Measurements from ENCODE around the gene ENPP6.

The ENPP6 gene

DNA sequence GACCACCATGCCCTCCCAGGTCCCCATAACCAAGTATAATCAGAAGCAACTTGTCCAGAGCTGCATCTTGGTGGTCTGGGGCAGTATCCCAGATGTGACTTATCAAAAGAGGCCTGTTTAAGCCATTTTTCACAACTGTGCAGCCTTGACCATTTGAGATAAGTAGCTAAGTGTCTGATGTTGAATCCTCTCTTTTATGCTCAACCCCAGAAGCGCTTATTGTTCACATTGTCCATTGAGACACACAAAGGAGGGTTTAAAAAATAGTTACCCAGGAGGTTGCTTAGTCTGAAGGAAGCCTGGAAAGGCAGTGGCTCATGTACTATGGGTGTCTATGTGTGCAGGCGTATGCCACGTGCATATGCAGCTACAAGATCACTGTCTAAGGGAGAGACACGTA lies 27.0 kb downstream of the ENPP6 start:
- no peak for DNase-seq (ENCODE audit: low read depth)

DNA sequence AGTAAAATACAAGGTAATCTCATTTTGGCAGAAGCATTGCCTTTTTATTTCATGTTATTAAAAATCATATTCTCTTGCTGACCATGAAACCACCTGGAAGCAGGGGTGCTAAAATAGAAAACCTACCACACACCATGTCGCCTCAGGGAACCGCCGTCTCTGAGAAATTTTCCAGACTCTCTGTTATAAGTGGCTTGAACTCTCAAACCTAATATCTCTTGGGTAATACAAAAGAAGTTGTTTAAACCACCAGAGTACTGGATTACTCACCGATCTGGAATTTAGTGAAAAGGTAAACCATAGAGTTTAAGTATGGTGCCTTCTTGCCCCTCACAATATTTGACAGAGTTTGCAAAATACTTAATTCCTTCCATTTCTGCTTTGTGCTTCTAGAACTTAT lies 27.7 kb downstream of the ENPP6 start:
- no peak for DNase-seq (ENCODE audit: low read depth)

DNA sequence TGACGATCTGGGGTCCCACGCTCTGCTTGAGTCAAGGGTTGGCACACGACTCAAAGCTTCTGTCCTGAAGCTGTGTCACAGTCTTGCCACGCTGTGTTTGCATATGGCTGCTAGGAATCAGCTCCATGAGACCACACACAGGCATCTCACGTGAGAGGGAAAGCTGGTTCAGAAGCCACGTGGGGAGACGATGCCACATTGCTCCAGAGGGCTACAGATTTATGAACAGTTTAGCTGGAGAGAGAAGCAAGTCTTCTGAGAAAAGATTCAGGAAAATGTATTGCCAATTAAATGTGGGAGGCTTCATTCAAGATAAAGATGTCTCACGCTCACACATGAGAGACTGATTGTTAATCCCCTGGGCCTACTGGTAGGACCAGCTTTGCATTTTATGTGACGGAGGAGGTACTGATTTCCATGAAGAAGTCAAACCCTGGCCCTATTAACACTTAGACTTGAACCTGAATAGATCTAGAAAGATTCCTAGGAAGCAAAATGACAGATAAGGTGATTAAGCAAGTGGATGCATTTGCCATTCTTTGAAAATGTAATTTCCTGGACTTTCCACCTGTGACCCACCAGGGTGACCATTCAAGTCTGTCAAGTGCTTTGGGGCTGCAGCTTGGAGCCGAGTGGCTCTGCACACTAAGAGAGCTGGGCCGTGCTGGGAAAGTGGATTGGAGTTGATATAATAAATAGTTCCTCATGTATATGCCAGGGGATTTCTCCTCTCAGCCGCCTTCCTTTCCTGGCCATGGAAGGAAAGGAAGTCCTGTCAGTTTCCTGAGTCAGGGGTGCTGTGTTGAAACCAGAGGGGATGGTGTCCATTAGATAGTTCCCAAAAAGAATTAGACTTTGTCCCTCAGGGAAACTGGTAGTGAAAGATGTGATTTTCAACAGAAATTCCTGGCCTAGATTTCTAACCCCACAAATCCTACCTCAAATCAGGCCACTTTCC lies 29.0 kb downstream of the ENPP6 start:
- no peak for DNase-seq (ENCODE audit: low read depth)

DNA sequence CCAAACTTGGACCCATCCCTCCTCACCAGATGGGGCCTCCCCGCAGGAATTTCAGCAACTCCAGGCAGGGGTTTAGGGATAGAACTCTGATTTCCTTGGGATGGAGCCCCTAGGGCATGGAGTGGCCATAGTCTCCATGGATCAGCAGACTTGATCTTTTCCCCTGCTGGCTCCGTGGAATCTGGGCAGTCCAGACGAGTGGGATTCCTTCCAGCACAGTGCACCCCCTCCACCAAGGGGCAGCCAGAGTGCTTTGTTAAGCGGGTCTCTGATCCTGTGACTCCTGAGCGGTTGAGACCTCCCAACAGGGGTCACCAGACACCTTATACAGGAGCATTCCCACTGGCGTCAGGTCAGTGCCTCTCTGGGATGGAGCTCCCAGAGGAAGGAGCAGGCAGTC lies 40.4 kb downstream of the ENPP6 start:
- DNase-seq (ENCODE audit: low read depth), result no peak

DNA sequence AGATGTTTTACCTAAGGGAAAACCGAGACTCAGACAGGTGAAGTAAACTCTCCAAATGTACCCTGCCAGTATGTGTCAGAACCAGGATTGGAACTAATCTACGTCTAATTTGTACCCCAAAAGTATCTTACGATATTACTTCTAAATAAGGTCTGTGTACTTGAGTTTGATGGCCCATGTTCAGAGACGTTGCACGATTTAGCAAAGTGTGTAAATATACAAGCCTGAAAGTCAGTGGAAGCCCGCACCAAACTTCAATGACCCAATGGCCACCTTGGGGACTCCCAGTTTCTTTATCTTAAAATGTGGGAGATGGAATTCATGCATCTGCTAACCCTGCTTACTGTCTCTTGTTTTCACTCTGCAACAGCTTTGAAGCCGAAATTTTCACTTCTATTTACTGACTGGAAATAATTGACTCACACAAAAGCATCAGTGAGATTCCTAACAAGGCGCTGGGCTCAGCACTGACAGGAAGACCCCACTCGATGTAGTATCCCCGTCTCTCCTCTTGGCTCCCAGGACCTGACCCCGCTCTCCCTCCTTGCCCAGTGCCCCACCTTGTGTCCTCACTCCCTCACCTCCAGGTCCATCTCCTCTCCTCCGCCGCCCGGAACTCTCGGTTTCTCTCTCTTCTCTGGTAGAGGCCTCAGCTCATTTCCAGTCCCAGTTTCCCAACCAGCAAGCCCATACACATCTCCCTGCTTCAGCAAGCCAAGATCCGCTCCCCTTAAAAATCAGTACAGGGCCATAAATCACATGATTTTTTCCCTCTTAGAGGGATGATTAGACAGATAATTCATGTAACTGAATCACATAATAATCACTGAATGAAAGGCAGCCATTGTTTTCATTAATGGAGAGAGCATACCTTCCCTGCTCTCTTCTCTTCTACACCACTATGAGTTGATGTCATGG lies 42.8 kb downstream of the ENPP6 start:
- no peak for DNase-seq (ENCODE audit: low read depth)

DNA sequence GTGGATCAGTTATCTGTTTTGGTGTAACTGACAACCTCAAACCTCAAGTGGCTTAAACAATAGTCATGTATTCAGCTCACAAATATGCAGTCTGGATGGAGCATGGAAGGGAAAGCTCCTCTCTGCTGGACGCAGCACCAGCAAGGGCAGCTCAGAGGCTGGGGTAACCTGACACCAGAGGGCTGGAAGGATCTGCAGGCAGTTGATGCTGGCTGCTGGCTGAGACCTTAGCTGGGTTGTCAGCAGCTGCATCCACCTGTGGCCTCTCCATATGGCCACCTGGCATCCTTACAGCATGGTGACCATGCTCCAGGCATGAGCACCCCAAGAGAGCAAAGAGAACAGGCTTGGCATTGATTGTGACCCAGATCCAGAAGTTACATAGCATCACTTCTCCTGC lies 46.7 kb downstream of the ENPP6 start:
- DNase-seq (ENCODE audit: low read depth), result no peak

DNA sequence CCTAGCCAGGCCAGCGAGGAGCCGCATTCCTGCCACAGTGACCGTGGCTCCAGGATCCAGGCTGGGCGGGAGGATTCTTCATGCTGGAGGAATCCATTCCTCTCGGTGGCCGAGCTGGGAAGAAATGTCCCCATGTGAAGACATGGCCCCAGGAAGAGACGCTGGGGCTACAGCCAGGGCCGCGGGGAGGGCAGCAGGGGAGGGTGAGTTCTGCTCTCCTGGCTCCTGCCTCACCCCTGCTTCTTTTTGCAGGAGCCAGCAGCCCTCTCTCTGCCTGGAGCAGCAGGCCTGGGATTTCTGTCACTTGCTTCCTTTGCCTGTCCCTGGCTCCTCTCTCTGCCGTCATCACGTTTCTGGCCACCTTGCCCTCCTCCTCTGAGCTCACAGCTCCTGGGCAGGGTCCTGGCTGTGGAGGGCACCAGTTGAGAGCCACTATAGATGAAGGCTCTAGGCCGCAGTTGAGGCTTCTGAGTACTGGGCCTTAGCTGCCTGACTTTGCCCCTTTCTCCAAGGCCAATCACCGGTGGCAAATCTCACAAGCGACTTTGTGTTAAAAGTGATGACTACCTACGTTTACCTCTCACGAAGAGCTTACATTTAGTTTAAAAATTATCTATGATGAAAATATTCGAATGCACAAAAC lies 48.3 kb downstream of the ENPP6 start:
- no peak for DNase-seq (ENCODE audit: low read depth)

DNA sequence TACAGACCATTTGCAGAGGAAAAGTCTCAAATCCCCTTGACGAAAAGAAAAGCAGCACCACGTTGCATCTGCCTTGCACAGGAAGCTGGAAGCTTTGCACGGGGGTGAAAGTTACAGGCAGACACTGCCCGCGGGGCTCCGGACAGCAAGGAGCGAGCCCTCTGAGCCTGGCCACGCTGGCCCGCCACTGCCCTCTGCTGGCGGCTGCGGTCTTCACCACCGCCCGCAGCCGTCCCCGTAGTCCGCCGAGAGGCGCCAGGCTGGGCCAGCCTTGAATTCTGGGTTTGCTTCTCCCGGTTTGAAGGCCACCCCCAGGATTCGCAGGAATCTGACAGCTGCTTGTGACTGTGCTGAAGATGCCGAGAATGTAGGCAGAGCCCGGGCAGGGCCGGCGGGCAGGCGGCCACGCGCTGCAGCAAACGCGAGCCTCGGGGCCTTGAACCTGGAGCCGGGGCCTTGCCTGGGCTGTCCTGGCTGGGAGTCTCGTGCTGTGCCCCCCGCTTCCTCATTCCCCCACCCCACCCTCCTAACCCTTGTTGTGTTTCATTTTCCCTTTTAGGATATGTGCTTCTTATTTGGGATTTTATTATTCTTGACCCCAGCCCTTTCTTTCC lies 49.2 kb downstream of the ENPP6 start:
- DNase-seq (ENCODE audit: low read depth), result peak; percentile 7

DNA sequence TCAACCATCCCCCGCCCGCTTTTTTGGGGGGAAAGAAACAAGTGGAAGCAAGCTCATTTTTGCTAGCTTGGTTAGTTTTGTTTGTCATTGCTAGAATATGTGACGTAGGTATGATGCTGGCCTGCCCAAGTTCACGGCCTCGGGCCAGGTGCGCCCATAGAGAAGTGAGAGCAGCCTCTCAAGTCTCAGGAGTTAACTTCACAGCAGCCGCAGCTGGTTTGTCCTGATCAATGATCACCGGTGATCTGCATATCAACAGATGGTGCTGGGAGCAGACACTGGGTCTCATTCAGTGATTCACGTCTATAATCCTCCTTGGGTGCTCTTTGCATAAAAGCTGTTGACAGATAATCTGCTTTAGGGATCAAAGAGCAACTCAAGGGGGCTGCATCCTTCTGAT lies 50.1 kb downstream of the ENPP6 start:
- DNase-seq (ENCODE audit: low read depth), result no peak

DNA sequence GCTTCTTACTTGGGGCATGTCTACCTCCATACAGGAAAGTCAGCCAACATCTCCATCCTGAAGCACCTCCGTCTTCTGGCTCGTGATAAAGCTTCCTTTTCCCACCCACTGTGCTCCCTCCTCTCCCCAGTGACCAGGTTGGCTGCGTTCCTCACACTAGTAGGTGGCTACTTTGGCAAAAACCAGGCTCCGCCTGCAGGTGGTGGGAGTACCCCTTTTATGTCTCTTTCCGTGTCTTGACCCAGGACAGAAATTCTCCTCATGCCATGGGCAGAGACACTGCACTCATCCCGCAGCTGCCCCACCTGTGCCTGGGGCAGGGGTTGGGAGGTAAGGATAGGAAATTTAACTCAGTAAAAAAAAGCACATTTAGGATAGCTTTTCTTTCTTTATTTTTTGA lies 50.9 kb downstream of the ENPP6 start:
- no peak for DNase-seq (ENCODE audit: low read depth)

DNA sequence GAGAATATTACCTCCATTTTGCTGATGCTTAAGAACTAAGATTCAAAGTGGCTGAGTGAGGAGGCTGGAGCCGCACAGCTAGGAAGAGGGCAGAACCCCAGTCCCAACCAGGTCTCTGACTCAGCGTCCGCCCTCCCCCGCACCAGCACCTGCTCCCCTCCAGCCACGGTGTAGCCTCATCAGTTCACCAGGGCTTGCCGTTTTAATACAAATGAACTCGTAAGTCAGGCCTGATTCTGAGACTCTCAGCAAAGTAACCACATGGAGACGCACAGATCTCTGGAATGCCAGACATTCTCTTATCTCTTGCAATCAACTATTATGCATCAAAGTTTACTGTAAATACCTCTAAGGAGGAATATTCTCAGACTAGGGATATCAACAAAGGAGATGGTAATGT lies 52.4 kb downstream of the ENPP6 start:
- DNase-seq (ENCODE audit: low read depth), result no peak

DNA sequence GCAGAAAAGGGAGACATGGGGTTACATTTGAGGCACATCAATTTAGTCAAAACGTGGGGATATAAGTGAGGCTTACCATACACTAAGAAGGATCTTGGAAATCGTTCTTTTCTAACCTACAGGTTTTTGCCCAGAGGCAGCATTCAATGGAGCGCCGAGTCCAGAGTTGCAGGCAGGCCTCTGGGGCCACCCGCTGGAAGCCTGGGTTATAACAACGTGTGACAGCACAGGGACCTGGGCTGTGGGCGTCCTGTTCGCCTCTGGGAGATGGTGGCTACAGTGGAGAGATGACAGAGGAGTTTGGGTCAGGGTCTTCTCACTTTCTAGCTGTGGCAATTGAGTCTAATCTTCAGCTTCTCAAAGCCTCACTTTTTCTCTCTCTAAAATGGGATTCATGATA lies 53.9 kb downstream of the ENPP6 start:
- DNase-seq (ENCODE audit: low read depth), result no peak

DNA sequence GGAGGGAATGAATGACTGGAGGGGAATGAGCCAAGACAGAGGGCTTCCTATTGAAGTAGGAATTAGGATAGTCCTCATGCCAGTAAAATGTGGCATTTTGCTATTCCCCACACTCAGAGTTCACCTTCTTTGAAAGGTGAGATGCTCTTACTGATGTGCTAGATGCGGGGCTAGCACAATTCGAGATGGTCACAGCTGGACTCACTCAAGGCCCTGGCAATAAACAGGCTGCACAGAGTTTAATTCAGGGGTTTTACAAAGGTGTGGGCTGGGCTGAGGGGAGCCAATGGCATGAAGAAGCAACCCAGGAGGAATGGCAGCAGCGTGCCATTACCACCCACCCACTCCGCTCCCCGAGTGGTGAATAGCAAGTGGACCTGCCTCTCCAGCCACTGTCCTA lies 55.1 kb downstream of the ENPP6 start:
- DNase-seq (ENCODE audit: low read depth), result no peak

DNA sequence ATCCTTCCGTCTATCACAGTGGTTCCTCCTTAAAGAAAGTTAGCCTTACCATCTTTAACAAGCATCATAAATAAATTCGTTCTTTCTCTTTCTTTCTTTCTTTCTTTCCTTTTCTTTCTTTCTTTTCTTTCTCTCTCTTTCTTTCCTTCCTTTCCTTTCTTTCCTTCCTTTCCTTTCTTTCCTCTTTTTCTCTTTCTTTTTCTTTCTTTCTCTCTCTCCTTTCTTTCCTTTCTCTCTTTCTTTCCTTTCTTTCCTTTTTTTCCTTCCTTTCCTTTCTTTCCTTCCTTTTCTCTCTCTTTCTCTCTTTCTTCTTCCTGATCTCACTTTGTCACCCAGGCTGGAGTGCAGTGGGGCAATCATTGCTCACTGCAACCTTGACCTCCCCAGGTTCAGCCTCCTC lies 60.4 kb downstream of the ENPP6 start:
- DNase-seq (ENCODE audit: low read depth), result no peak

DNA sequence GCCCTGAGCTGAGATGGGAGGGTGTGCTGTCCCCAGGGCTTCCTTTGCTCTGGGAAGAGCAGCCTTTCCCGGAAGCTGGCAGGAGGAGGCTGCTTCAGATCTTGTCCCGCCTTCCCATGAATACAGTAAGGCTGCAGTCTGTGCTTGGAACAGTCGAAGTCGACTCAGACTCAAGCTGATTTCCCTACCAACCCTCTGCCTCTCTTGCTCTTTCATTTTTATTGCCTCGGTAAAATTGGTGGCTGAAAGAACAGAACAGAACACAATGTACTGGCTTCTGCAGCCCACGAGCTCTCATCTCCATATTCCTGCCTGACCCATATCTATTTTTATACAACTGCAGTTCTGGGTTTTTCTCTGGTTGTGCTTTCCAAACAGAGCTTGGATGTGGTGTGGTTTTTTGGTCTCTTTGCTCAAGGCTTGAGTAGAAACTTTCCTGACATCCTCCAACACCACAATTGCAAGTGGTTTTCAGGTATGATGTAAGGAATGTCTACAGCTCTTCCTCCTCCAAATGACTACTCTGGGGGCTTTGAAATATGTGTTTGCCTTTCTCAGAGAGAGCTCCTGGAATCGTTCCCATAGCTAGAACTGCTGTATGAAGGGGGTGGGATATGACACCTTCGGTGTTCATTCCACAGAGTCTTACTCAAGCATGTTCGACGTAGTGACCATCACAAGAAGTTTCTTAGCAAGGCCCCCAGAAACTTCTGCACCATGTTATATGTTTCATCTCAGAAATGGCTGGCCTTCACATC lies 61.3 kb downstream of the ENPP6 start:
- no peak for DNase-seq (ENCODE audit: low read depth)

DNA sequence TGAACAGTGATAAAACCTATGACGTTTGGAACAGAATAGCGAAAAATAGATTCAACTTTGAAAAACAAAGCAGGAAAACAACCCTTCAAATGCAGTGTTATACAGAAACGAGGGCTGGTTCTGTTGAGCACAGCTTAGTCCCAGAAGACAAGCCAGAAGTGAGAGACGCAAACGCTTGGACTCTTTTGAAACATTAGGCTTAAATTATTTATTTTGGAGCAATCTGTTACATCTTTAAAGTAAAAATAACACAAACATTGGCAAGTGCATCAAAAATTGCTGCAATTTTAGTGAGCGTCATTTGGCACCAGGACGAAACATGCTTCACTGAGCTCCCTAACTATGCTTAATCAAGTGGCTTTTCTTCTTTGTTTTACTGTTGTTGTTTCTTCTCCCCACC lies 63.5 kb downstream of the ENPP6 start:
- DNase-seq (ENCODE audit: low read depth), result no peak

DNA sequence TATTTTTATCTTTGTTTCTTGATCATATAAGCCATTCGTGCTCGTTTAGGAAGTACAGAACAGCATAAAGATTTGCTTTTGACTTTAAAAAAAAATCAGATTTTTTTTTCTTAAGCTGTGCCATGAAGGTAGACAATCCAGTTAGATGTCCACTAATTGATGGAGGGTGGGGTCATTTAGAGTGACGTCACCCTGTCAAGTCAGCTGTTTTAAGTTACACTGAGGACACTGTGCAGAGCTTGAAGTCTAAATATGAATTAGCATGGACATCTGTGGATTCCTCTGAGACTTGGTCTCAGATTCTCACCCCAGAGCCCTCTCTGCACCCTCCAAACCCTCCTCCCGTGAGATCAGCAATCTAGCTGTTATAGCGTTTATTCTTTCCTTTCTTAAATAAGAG lies 63.9 kb downstream of the ENPP6 start:
- DNase-seq (ENCODE audit: low read depth), result no peak

DNA sequence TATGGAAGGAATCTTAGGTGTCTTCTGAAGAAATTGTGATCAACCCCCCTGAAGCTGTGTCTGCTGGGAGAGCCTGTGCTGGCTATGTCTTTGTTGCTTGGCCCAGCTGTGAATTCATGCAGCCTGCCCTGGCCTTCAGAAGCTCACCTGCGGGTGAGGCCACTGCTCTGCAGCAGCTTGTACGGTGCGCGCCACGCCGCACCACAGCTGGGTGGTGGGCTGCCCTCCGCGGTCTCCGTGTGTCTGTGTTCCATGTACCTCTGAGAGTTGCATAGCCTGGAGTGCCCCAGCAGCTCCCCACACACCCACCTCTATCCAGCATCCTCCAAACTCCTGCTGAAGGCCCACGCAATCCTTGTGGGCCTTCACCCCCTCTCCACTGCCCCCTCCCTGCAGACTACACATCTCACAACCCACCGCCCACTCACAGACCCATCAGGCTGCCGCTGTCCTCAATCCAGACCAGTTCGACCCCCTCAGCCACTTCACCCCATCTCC lies 65.6 kb downstream of the ENPP6 start:
- DNase-seq (ENCODE audit: low read depth), result no peak

DNA sequence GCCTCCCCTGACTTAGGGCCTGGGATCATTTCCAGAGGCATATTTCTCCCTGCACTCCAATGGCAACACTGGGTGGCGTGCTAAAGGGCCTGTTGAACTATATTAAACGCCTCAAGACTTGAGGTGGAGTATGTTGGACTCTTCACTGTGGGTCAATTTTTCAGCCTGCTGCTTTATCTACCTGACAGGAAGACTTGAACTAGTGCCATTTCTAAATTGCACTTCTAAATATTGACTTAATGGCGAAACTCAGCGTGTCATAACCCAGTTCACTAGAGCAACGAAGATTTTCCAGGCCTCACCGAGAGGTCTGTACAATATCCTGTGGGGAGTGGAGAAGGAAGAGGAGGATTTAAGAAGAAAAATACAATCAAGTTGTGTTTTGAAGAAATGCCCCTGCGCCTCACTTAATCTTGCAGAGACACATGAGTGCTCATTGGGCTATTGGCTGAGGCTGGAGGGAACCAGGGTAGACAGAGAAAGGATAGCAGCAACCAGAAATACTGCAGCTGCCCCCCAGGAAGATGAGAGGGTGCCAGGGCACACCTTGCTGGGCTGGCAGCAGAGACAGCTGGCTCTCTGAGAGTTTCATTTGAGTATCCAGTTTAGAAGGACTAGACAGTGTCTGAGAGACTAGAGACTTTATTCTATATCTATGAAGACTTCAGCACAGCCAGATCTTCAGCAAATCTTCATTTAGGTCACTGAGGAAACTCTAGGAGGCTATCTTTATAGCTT lies 67.4 kb downstream of the ENPP6 start:
- no peak for DNase-seq (ENCODE audit: low read depth)
